SK-N-MC (cell line): Measurements from ENCODE around the gene CT47C1.
"Not testable (repeated sequence)": the region's sequence is repeated elsewhere in the genome, so short reads cannot be mapped to it uniquely, and the experiment has no call there.

Experiments
- DNase-seq: peaks from one replicate; pipeline ENCODE4 v3.0.0-alpha.2; 2011; ENCODE audit warnings: low read depth, low spot score
- H3K27ac ChIP-seq: fragments of 200-600 bp; sonication (generic); 2 replicates; pipeline ENCODE4 v1.5.1; 2016; ENCODE audit warnings: mixed run types
- H3K36me3 ChIP-seq: fragments of 200-600 bp; sonication (generic); 2 replicates; pipeline ENCODE4 v1.6.1; 2017; ENCODE audit warnings: antibody characterized with exemption, low read length, mixed read lengths; ENCODE audit not compliant: insufficient read depth
- H3K4me3 ChIP-seq: fragments of 200-600 bp; sonication (generic); 2 replicates; pipeline ENCODE4 v1.5.1; 2016
- H3K9ac ChIP-seq: fragments of 200-600 bp; sonication (generic); 2 replicates; pipeline ENCODE4 v1.8.0; 2017; ENCODE audit warnings: mixed run types, mixed read lengths; ENCODE audit not compliant: insufficient read length
- H3K9me3 ChIP-seq: fragments of 200-600 bp; sonication (generic); 2 replicates; pipeline ENCODE4 v1.6.1; 2017; ENCODE audit warnings: low read depth, mild to moderate bottlenecking, antibody characterized with exemption, low read length, moderate library complexity, mixed read lengths
- EZH2 ChIP-seq: fragments of 200-600 bp; sonication (generic); IDR thresholded peaks from one replicate; pipeline ENCODE4 v1.6.1; 2017; ENCODE audit warnings: antibody characterized with exemption
- FOXP2 ChIP-seq: optimal IDR thresholded peaks from 2 replicates; pipeline ENCODE3; 2011; ENCODE audit warnings: mild to moderate bottlenecking, moderate library complexity; ENCODE audit not compliant: insufficient read depth; ENCODE audit errors: extremely low read length, control extremely low read depth
- POLR2AphosphoS5 ChIP-seq: IDR thresholded peaks from 2 replicates; pipeline ENCODE4 v1.6.1; 2012; ENCODE audit warnings: mild to moderate bottlenecking, low read depth, low read length, borderline replicate concordance

Gene CT47C1

GRCh38 chrX:119072744-119073143 is at the start of gene CT47C1:
Gene CT47C1, plus strand, starts transcription at chrX:119072993. Its CDS starts 233 bp downstream, at chrX:119073226.
- Histone ChIP-seq H3K9ac (no peak within 1 kb of the TSS), H3K4me3 (no peak within 1 kb of the TSS)

GRCh38 chrX:119025900-119026299 is 46.9 kb upstream of the CT47C1 start:
- DNase-seq: no peak
- no peak for TF ChIP-seq FOXP2

More at GRCh38 chrX:119072744-119073143, at the start of gene CT47C1:
- Histone ChIP-seq H3K27ac (no peak within 1 kb of the TSS), H3K9me3 (no peaks in the 10 kb centered on the region), H3K36me3 (no peaks in the 10 kb centered on the region)
- no peak for DNase-seq
- TF ChIP-seq EZH2 (no peak), FOXP2 (no peak), POLR2AphosphoS5 (no peak)

GRCh38 chrX:119026344-119026743 is 46.4 kb upstream of the CT47C1 start:
- not testable (repeated sequence) for H3K4me3 ChIP-seq, DNase-seq, H3K36me3 ChIP-seq, H3K9ac ChIP-seq, H3K9me3 ChIP-seq, H3K27ac ChIP-seq

More at GRCh38 chrX:119025900-119026299, 46.9 kb upstream of the CT47C1 start:
- no peak overlapping the region for H3K27ac ChIP-seq
- H3K9ac ChIP-seq: no peak overlapping the region
- no peak overlapping the region for H3K4me3 ChIP-seq
- no peaks in the 10 kb centered on the region for H3K9me3 ChIP-seq
- no peaks in the 10 kb centered on the region for H3K36me3 ChIP-seq

GRCh38 chrX:119027960-119028732 is 44.6 kb upstream of the CT47C1 start:
- not testable (repeated sequence) for H3K9ac ChIP-seq, H3K27ac ChIP-seq, DNase-seq, H3K9me3 ChIP-seq, H3K36me3 ChIP-seq, H3K4me3 ChIP-seq

GRCh38 chrX:119028733-119029330 is 44.0 kb upstream of the CT47C1 start:
- no peak for DNase-seq
- no peak overlapping the region for H3K4me3 ChIP-seq
- TF ChIP-seq POLR2AphosphoS5: no peak
- TF ChIP-seq FOXP2: no peak
- TF ChIP-seq EZH2: no peak
- H3K9ac ChIP-seq: no peak overlapping the region
- no peaks in the 10 kb centered on the region for H3K36me3 ChIP-seq
- no peak overlapping the region for H3K27ac ChIP-seq
- H3K9me3 ChIP-seq: no peaks in the 10 kb centered on the region

- H3K9me3 ChIP-seq, H3K9ac ChIP-seq, H3K36me3 ChIP-seq, H3K4me3 ChIP-seq, H3K27ac ChIP-seq, DNase-seq: not testable (repeated sequence)
Measured at GRCh38 chrX:119029656-119030055, 43.1 kb upstream of the CT47C1 start.

GRCh38 chrX:119030990-119031389 is 41.8 kb upstream of the CT47C1 start:
- TF ChIP-seq EZH2 (no peak), FOXP2 (no peak)

GRCh38 chrX:119036107-119037029 is 36.4 kb upstream of the CT47C1 start:
- DNase-seq: no peak
- H3K9me3 ChIP-seq: no peaks in the 10 kb centered on the region
- TF ChIP-seq EZH2 (no peak), POLR2AphosphoS5 (no peak), FOXP2 (no peak)
- no peaks in the 10 kb centered on the region for H3K36me3 ChIP-seq
- H3K27ac ChIP-seq: no peak overlapping the region
- no peak overlapping the region for H3K9ac ChIP-seq
- H3K4me3 ChIP-seq: no peak overlapping the region

More at GRCh38 chrX:119030990-119031389, 41.8 kb upstream of the CT47C1 start:
- Histone ChIP-seq H3K9ac (no peak overlapping the region), H3K9me3 (no peaks in the 10 kb centered on the region), H3K36me3 (no peaks in the 10 kb centered on the region), H3K4me3 (no peak overlapping the region), H3K27ac (no peak overlapping the region)
- no peak for DNase-seq

- DNase-seq: no peak
- no peak overlapping the region for H3K4me3 ChIP-seq
- TF ChIP-seq FOXP2: no peak
- H3K9me3 ChIP-seq: no peaks in the 10 kb centered on the region
- no peak overlapping the region for H3K27ac ChIP-seq
- no peak overlapping the region for H3K9ac ChIP-seq
- H3K36me3 ChIP-seq: no peaks in the 10 kb centered on the region
Measured at GRCh38 chrX:119040432-119040831, 32.4 kb upstream of the CT47C1 start.
